ENCODE measurements around the gene GLA. TPM values are rescaled to one million over a fixed set of nuclear protein-coding genes. Genes with fewer than 3 reads are reported as not detected.

The GLA gene
- total and polyA plus RNA-seq, 2 of the 13 experiments (the other 11 are each of a cell fraction or from before 2014, with no cell fraction given): 31.4 to 59.3 TPM

- TF ChIP-seq PHF8 (CRISPR knock-in tag; IDR thresholded peaks at IDR 0.05) (peak; percentile 75), EHMT2 (IDR thresholded peaks at IDR 0.05; ENCODE audit: borderline replicate concordance, low read depth, low read length) (no peak), ZGPAT (CRISPR knock-in tag; IDR thresholded peaks at IDR 0.05) (peak; percentile 39), NAIF1 (CRISPR knock-in tag; IDR thresholded peaks at IDR 0.05; ENCODE audit: borderline replicate concordance) (no peak), ZNF607 (CRISPR knock-in tag; IDR thresholded peaks at IDR 0.05; ENCODE audit: borderline replicate concordance) (no peak), IKZF1 (IDR thresholded peaks at IDR 0.05) (no peak), REPIN1 (CRISPR knock-in tag; IDR thresholded peaks at IDR 0.05; ENCODE audit: borderline replicate concordance, low read depth) (no peak), CAMTA2 (CRISPR knock-in tag; IDR thresholded peaks at IDR 0.05; ENCODE audit: borderline replicate concordance) (no peak), ZBTB25 (CRISPR knock-in tag; IDR thresholded peaks at IDR 0.05) (no peak), ZNF101 (CRISPR knock-in tag; IDR thresholded peaks at IDR 0.05; ENCODE audit: borderline replicate concordance, low read depth) (no peak), ATRX (CRISPR knock-in tag; IDR thresholded peaks at IDR 0.05; ENCODE audit: borderline replicate concordance) (no peak), ZMYM2 (CRISPR knock-in tag; IDR thresholded peaks at IDR 0.05) (no peak), ZNF777 (CRISPR knock-in tag; IDR thresholded peaks at IDR 0.05) (peak; percentile 56; the same call in 1 of the 2 replicates), ZNF816 (CRISPR knock-in tag; IDR thresholded peaks at IDR 0.05; ENCODE audit: borderline replicate concordance) (no peak), ZNF768 (CRISPR knock-in tag; IDR thresholded peaks at IDR 0.05) (0 out of 2 replicates have a peak, but pooled peaks have one; percentile 13), ZEB1 (IDR thresholded peaks at IDR 0.05; ENCODE audit: insufficient replicate concordance, low read depth) (no peak), MED1 (CRISPR knock-in tag; IDR thresholded peaks at IDR 0.05) (peak; percentile 14; the same call in 1 of the 2 replicates), CHD4 (IDR thresholded peaks at IDR 0.05; ENCODE audit: borderline replicate concordance, low read length) (no peak), TCF7L2 (IDR thresholded peaks at IDR 0.05; ENCODE audit: low read depth, low read length) (no peak), ZNF414 (CRISPR knock-in tag; IDR thresholded peaks at IDR 0.05) (peak; percentile 35; the same call in 1 of the 2 replicates), LCORL (IDR thresholded peaks at IDR 0.05) (no peak), LCORL (CRISPR knock-in tag; IDR thresholded peaks at IDR 0.05) (0 out of 2 replicates have a peak, but pooled peaks have one; percentile 16), ZBTB1 (CRISPR knock-in tag; IDR thresholded peaks at IDR 0.05; ENCODE audit: borderline replicate concordance) (no peak), ZSCAN31 (CRISPR knock-in tag; IDR thresholded peaks at IDR 0.05; ENCODE audit: low read depth) (no peak), MYNN (CRISPR knock-in tag; IDR thresholded peaks at IDR 0.05; ENCODE audit: low read depth) (no peak), ZMYM4 (CRISPR knock-in tag; IDR thresholded peaks at IDR 0.05) (peak; percentile 63; the same call in 1 of the 2 replicates), BRD4 (CRISPR knock-in tag; IDR thresholded peaks at IDR 0.05) (no peak), PITX1 (CRISPR knock-in tag; IDR thresholded peaks at IDR 0.05) (no peak), KDM5B (CRISPR knock-in tag; IDR thresholded peaks at IDR 0.05; ENCODE audit: borderline replicate concordance) (no peak), GABPB1 (CRISPR knock-in tag; IDR thresholded peaks at IDR 0.05) (peak; percentile 93)
Observed at GRCh38 chrX:101348452-101349192, 59.1 kb downstream of the GLA start, which contains the start of gene TIMM8A (continued).

Data from HepG2 (cell line).